Keratinocyte (primary cell): ENCODE measurements around the gene ADAM29.
"Not testable (repeated sequence)": the region's sequence is repeated elsewhere in the genome, so short reads cannot be mapped to it uniquely, and the experiment has no call there.

Source experiments
- CTCF ChIP-seq, 3 experiments: IDR thresholded peaks in 1 of 3; conservative IDR thresholded peaks in 1 of 3; optimal IDR thresholded peaks in 1 of 3; 2 replicates in 2 of 3; 3 replicates in 1 of 3; pipeline versions ENCODE3 to v1.5.1; 2011; ENCODE audit warnings: low read length in 3 of 3, mild to moderate bottlenecking in 3 of 3, moderate library complexity in 2 of 3, control low read depth in 1 of 3, inconsistent platforms in 1 of 3; ENCODE audit not compliant: insufficient read depth in 2 of 3; ENCODE audit errors: extremely low read depth in 1 of 3
- EZH2 ChIP-seq: IDR thresholded peaks from one replicate; pipeline ENCODE4 v1.6.1; 2012; ENCODE audit warnings: inconsistent platforms, mild to moderate bottlenecking, low read length, moderate library complexity

GRCh38 chr4:175019447-175019846 lies 101.3 kb downstream of the ADAM29 start:
- TF ChIP-seq CTCF (optimal IDR thresholded peaks at IDR 0.05 in 1 of 3, IDR thresholded peaks at IDR 0.05 in 1 of 3, conservative IDR thresholded peaks at IDR 0.05 in 1 of 3; ENCODE audit: extremely low read depth in 1 of 3, insufficient read depth in 2 of 3, low read length in 3 of 3); EZH2: not testable (repeated sequence)
